OCI-LY1 (cell line): ENCODE measurements around the gene LHFPL2.

Experiments
- CTCF ChIP-seq: fragments of 200-600 bp; sonication (generic), shearing (Covaris generic); IDR thresholded peaks from 2 replicates; pipeline ENCODE4 v1.5.1; 2017; ENCODE audit warnings: mild to moderate bottlenecking, antibody characterized with exemption, low read length, moderate library complexity, mixed read lengths
- EZH2 ChIP-seq: fragments of 200-600 bp; sonication (generic), shearing (Covaris generic); IDR thresholded peaks from 2 replicates; pipeline ENCODE4 v1.8.0; 2017; ENCODE audit warnings: borderline replicate concordance, mixed run types, mild to moderate bottlenecking, antibody characterized with exemption, low read length, moderate library complexity, mixed read lengths

GRCh38 chr5:78634634-78635033, 13.9 kb downstream of the LHFPL2 start:
- TF ChIP-seq CTCF (peak; percentile 31; the same call in 1 of the 2 replicates), EZH2 (no peak)
